Upper lobe of left lung (tissue), 4 donors: ENCODE results near the gene ETFRF1.

Source experiments
- CTCF ChIP-seq, 6 experiments: fragments of 450-650 bp in 4 of 6; fragments of 200-600 bp in 2 of 6; sonication (generic) in 2 of 6; IDR thresholded peaks; one replicate each; pipeline ENCODE4 v1.5.1; 2016 to 2019; ENCODE audit warnings: antibody characterized with exemption in 6 of 6
- POLR2A ChIP-seq, 4 donors: fragments of 450-650 bp; IDR thresholded peaks; one replicate each; pipeline ENCODE4 v1.5.1; 2016 to 2017; ENCODE audit warnings: antibody characterized with exemption in 4 of 4, mild to moderate bottlenecking in 2 of 4
- POLR2AphosphoS5 ChIP-seq, 2 donors: sonication (generic); formaldehyde crosslinking; IDR thresholded peaks; one replicate each; pipeline ENCODE4 v1.5.1; 2017; ENCODE audit warnings: antibody characterized with exemption in 2 of 2

GRCh38 chr12:25236626-25237025, 41.6 kb downstream of the ETFRF1 start:
- TF ChIP-seq CTCF (IDR thresholded peaks at IDR 0.05) (no peak), POLR2A (IDR thresholded peaks at IDR 0.05) (no peak), POLR2AphosphoS5 (IDR thresholded peaks at IDR 0.05) (no peak)
